Tibial nerve (tissue), 4 donors: ENCODE results near the gene DLGAP4.

Source experiments
- EP300 ChIP-seq, 2 donors: sonication (generic); formaldehyde crosslinking; IDR thresholded peaks; one replicate each; pipeline ENCODE4 v1.6.1; 2017; ENCODE audit warnings: antibody characterized with exemption in 2 of 2, mild to moderate bottlenecking in 1 of 2
- TF ChIP-seq, protein P1 (sequence below), 5 experiments: fragments of 200-600 bp in 3 of 5; fragments of 450-650 bp in 2 of 5; sonication (generic) in 3 of 5; IDR thresholded peaks; one replicate each; pipeline ENCODE4 v1.5.1; 2016 to 2019; ENCODE audit warnings: antibody characterized with exemption in 5 of 5, mild to moderate bottlenecking in 3 of 5, moderate library complexity in 2 of 5

DNA sequence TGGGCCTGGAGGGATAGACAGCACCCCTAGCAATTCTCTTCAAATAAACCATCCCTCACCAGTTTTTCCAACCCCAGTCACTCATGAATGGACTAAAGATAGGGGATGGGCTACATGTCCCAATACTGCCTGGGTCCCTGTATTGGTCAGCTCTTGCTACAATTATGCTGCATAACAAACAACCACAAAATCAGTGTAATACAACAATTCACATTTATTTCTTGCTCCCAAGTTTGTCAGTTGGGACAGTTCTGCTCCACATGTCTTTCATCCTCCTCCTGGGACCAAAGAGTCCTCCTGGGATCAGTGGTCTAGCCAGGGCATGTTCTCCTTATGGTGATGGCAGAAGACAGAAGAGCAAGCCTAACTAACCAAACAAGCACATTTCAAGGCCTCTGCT is 143.5 kb downstream of the DLGAP4 start:
- TF ChIP-seq, protein P1, sequence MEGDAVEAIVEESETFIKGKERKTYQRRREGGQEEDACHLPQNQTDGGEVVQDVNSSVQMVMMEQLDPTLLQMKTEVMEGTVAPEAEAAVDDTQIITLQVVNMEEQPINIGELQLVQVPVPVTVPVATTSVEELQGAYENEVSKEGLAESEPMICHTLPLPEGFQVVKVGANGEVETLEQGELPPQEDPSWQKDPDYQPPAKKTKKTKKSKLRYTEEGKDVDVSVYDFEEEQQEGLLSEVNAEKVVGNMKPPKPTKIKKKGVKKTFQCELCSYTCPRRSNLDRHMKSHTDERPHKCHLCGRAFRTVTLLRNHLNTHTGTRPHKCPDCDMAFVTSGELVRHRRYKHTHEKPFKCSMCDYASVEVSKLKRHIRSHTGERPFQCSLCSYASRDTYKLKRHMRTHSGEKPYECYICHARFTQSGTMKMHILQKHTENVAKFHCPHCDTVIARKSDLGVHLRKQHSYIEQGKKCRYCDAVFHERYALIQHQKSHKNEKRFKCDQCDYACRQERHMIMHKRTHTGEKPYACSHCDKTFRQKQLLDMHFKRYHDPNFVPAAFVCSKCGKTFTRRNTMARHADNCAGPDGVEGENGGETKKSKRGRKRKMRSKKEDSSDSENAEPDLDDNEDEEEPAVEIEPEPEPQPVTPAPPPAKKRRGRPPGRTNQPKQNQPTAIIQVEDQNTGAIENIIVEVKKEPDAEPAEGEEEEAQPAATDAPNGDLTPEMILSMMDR (IDR thresholded peaks at IDR 0.05): no peak
- TF ChIP-seq EP300 (IDR thresholded peaks at IDR 0.05): no peak
